HL-60 (cell line): ENCODE measurements around the gene CNN1.

Source experiments
- DNase-seq, 2 experiments: peaks; one replicate each; pipeline ENCODE4 v3.0.0-alpha.2; 2010 to 2020; ENCODE audit warnings: low read depth in 1 of 2, low spot score in 1 of 2
- H3K27ac ChIP-seq: fragments of 250-450 bp; sonication (Bioruptor Pico); replicated peaks from 2 replicates; pipeline ENCODE4 v1.5.1; 2020; ENCODE audit warnings: mild to moderate bottlenecking, moderate library complexity
- H3K27me3 ChIP-seq: fragments of 250-450 bp; sonication (Bioruptor Pico); 2 replicates; pipeline ENCODE4 v1.5.1; 2021; ENCODE audit warnings: mild to moderate bottlenecking, moderate library complexity; ENCODE audit not compliant: insufficient read depth, poor library complexity, severe bottlenecking
- H3K4me3 ChIP-seq: replicated peaks from 2 replicates; pipeline ENCODE4 v1.5.1; 2011; ENCODE audit warnings: mild to moderate bottlenecking, control low read depth, low read length; ENCODE audit not compliant: insufficient read depth
- GABPA ChIP-seq: IDR thresholded peaks from 2 replicates; pipeline ENCODE4 v1.6.1; 2012; ENCODE audit warnings: low read depth
- POLR2AphosphoS5 ChIP-seq: IDR thresholded peaks from 2 replicates; pipeline ENCODE4 v1.6.1; 2012; ENCODE audit warnings: low read depth
- SPI1 ChIP-seq: IDR thresholded peaks from 2 replicates; pipeline ENCODE4 v1.6.1; 2012; ENCODE audit warnings: low read depth, mild to moderate bottlenecking, borderline replicate concordance
- TF ChIP-seq, protein P1 (sequence below): IDR thresholded peaks from 2 replicates; pipeline ENCODE4 v1.6.1; 2012; ENCODE audit warnings: low read depth; ENCODE audit not compliant: insufficient replicate concordance
- TF ChIP-seq, protein P2 (sequence below): IDR thresholded peaks from one replicate; pipeline ENCODE4 v1.5.1; 2011; ENCODE audit warnings: low read length, control low read depth, inconsistent platforms; ENCODE audit not compliant: insufficient read depth

CNN1 gene

DNA sequence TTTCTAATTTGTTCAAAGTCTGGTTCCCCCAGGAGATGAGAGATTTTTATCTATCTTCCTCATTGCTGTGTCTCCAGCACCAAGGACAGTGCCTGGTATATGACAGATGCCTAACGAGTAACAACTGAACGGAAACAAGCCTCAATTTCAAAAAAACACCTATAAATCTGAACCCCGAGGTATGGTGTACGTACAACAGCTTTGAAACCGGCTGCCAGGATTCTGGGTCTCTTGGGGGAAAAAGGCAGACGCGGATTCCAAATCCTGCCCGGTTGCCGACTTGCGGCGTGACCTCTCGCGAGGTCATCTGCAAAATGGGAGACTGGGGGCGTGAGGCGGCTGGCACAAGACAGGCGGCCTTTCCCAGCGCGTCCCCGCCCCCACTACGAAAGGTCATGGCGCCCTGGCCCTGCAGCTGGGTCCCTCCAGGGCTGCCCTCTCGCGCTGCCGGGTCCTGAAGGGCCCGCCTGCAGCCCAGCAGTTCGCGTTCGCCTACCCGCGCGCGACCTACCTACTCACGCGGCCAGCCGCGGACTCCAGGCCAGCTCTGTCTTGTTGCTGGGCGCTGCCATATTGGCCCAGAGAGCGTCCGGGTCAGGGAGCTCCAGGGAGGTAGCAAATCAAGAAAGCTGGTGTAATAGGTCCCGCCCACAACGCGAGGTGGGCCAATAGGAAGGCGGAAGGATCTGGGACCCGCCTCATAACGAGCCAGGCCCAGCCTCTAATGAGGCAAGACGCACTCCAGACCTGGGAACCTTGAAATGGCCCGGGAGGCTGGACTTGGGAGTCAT, 9.9 kb upstream of the CNN1 start, which contains the start of gene ECSIT:
TSS of gene ECSIT (minus strand) at position 584 of the 791 bp plus-strand sequence. CDS start 9,964 bp downstream, outside the sequence.
- peak; percentile 84 for TF ChIP-seq GABPA
- TF ChIP-seq, protein P1, sequence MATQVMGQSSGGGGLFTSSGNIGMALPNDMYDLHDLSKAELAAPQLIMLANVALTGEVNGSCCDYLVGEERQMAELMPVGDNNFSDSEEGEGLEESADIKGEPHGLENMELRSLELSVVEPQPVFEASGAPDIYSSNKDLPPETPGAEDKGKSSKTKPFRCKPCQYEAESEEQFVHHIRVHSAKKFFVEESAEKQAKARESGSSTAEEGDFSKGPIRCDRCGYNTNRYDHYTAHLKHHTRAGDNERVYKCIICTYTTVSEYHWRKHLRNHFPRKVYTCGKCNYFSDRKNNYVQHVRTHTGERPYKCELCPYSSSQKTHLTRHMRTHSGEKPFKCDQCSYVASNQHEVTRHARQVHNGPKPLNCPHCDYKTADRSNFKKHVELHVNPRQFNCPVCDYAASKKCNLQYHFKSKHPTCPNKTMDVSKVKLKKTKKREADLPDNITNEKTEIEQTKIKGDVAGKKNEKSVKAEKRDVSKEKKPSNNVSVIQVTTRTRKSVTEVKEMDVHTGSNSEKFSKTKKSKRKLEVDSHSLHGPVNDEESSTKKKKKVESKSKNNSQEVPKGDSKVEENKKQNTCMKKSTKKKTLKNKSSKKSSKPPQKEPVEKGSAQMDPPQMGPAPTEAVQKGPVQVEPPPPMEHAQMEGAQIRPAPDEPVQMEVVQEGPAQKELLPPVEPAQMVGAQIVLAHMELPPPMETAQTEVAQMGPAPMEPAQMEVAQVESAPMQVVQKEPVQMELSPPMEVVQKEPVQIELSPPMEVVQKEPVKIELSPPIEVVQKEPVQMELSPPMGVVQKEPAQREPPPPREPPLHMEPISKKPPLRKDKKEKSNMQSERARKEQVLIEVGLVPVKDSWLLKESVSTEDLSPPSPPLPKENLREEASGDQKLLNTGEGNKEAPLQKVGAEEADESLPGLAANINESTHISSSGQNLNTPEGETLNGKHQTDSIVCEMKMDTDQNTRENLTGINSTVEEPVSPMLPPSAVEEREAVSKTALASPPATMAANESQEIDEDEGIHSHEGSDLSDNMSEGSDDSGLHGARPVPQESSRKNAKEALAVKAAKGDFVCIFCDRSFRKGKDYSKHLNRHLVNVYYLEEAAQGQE: peak; percentile 98
- peak; percentile 51; the same call in 1 of the 2 replicates for TF ChIP-seq POLR2AphosphoS5
- TF ChIP-seq, protein P2, sequence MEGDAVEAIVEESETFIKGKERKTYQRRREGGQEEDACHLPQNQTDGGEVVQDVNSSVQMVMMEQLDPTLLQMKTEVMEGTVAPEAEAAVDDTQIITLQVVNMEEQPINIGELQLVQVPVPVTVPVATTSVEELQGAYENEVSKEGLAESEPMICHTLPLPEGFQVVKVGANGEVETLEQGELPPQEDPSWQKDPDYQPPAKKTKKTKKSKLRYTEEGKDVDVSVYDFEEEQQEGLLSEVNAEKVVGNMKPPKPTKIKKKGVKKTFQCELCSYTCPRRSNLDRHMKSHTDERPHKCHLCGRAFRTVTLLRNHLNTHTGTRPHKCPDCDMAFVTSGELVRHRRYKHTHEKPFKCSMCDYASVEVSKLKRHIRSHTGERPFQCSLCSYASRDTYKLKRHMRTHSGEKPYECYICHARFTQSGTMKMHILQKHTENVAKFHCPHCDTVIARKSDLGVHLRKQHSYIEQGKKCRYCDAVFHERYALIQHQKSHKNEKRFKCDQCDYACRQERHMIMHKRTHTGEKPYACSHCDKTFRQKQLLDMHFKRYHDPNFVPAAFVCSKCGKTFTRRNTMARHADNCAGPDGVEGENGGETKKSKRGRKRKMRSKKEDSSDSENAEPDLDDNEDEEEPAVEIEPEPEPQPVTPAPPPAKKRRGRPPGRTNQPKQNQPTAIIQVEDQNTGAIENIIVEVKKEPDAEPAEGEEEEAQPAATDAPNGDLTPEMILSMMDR: no peak
- no peak for TF ChIP-seq SPI1
- Histone ChIP-seq H3K27ac (peak within 1 kb of the TSS; percentile 84), H3K27me3 (no peaks in the 10 kb centered on the region), H3K4me3 (peak within 1 kb of the TSS; percentile 90)
- DNase-seq: peak; percentile 96 to 98

- DNase-seq: peak; percentile 61 to 73
- no peak overlapping the region for H3K4me3 ChIP-seq
- H3K27me3 ChIP-seq: no peaks in the 10 kb centered on the region
- no peak overlapping the region for H3K27ac ChIP-seq
- TF ChIP-seq POLR2AphosphoS5: no peak
- TF ChIP-seq, protein P2: no peak
These were observed 8.2 kb upstream of the CNN1 start for GRCh38 chr19:11530432-11530831.

DNA sequence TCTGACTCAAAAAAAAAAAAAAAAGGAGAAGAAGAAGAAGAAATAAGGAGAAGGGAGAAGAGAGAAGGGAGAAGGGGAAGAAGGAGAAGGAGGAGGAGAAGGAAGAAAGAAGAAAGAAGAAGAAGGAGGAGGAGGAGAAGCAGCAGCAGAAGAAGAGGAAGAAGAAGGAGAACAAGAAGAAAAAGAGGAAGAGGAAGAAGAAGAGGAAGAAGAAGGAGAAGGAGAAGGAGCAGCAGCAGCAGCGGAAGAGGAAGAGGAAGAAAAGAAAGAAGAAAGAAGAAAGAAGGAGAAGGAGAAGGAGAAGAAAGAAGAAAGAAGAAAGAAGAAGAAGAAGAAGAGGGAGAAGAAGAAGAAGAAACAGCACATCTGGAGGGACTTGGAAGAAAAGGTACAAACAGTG, 4.1 kb upstream of the CNN1 start:
- DNase-seq: no peak
- TF ChIP-seq, protein P2: no peak
- TF ChIP-seq SPI1: peak; percentile 87
- peaks cover 5% of the 10 kb centered on the region for H3K27me3 ChIP-seq
- no peak overlapping the region for H3K27ac ChIP-seq
- H3K4me3 ChIP-seq: no peak overlapping the region

DNA sequence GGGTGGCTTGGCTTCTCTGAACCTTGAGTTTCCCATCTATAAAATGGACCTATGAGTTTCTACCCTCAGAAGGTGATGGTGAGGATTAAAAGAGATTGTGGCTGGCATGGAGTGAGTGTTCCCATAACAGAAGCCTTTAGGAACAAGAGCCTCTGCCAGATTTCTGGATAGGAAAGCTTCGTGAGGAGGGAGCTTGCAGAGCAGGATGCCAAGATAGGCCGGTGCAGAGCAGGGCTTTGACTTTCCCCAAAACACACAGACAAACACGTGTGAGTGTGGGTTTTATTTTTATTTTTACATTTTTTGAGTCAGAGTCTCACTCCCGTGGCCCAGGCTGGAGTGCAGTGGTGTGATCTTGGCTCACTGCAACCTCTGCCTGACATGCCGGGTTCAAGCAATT, 3.7 kb upstream of the CNN1 start:
- DNase-seq: no peak
- Histone ChIP-seq H3K27me3 (peaks cover 7% of the 10 kb centered on the region), H3K4me3 (no peak overlapping the region), H3K27ac (no peak overlapping the region)
- TF ChIP-seq, protein P2: no peak
- TF ChIP-seq SPI1: no peak
- TF ChIP-seq, protein P1: no peak
- no peak for TF ChIP-seq POLR2AphosphoS5
- TF ChIP-seq GABPA: no peak
